GM23248 (cell line): Measurements from ENCODE around the gene FAM161B.
"Not testable (repeated sequence)": the region's sequence is repeated elsewhere in the genome, so short reads cannot be mapped to it uniquely, and the experiment has no call there.

Source experiments
- EZH2 ChIP-seq: fragments of 200-600 bp; sonication (generic); IDR thresholded peaks from 2 replicates; pipeline ENCODE4 v1.6.1; 2018; ENCODE audit warnings: antibody characterized with exemption, mild to moderate bottlenecking; ENCODE audit not compliant: insufficient read depth, poor library complexity, severe bottlenecking
- EZH2phosphoT487 ChIP-seq: fragments of 200-600 bp; sonication (generic); IDR thresholded peaks from 2 replicates; pipeline ENCODE4 v1.6.1; 2018; ENCODE audit warnings: antibody characterized with exemption, moderate library complexity, mild to moderate bottlenecking, low read depth; ENCODE audit not compliant: insufficient read depth

DNA sequence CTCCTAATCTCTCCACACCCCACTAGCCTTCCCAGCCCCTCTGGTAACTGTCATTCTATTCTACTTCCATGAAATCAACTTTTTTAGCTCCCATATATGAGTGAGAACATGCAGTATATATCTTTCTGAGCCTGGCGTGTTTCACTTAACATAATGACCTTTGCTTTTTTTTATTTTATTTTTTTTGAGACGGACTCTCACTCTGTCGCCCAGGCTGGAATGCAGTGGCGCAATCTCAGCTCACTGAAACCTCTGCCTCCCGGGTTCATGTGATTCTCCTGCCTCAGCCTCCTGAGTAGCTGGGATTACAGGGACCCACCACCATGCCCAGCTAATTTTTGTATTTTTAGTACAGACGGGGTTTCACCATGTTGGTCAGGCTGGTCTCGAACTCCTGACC lies 38.8 kb upstream of the FAM161B start:
- TF ChIP-seq EZH2, EZH2phosphoT487: not testable (repeated sequence)
